Activated T-cell treated with anti-CD3 and anti-CD28 coated beads for 4 hours (primary cell): ENCODE data around the gene CFAP161.

Experiments used
- DNase-seq: peaks from one replicate; pipeline ENCODE4 v3.0.0-alpha.2; 2020

CFAP161 gene

DNA sequence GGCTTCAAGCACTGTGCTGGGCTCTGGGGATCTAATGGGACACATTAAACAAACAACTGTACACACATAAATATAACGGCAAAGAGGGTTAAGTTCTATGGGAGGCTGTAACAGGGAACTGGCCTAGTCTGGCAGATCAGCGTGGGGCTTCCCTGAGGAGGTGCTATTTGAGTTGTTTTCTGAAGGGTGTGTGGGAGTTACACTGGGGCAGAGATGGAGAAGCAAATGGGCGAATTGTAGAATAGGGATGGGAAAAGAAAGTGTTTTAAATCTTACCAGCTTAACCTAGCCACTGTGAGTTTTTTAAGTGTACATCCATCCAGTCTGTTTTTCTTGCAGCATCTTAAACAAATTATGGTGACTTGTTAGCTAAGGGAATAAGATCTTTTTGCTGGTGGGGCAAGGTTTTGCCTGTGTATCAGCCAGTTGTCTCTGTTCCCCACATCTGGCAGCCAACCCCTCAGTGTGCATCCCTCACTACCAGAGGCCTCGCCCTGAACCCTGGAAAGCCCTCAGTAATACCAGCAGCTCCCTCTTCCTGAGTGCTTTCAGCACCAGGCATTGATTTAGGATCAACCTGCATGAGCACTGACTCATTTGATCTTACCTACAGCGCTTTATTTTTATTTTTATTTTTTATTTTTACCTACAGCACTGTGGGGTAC lies 51.7 kb downstream of the CFAP161 start:
- DNase-seq: no peak

DNA sequence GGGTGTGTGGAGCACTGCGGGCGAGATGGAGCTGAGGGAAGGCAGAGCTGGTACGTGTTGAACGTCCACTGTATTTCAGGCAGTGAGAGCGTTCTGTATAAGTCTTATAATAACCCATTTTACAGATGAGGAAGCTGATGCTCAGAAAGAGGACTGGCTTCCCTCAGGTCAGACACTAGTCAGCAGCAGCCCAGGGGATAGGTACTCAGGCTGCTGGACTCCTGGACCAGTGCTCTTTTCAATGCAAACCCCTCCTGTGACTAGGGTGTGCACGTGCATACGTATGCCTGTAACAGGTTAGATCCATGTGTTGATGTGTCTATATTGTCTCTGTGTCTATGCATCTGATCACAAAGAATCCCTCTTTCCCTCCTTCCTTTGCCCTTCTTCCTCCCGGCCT lies 54.3 kb downstream of the CFAP161 start:
- no peak for DNase-seq

DNA sequence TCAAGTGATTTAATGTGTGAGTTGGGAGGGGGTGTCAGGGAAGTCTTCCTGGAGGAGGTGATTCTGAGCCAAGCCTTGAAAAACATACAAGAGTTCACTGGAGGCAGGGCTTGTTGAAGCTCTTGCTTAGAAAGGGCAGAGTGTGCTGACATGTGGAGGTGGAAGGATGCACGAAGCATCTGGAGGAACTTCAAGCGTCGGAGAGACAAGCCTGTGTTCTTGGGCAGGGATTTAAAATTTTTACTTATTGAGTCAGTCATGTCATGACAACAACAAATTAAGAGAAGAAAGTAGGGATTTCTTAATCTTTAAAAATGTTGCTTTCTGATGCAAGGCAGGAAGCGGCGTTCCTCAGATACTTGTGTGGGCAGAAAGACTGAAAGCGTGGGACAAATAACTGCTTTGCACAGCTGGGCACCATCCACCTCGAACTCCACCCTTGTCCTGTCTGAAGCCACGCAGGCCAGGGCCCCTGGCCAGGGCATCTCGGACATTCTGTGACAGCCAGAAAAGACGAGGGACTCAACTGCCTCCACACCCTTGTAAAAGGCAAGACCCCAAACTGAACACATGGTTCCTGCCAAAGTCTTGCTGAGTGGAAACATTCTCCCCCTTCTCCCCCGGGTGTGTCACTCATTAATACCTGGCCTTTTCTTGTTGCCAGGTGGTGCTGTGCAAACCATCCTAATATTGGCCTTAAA lies 55.7 kb downstream of the CFAP161 start:
- DNase-seq: no peak

DNA sequence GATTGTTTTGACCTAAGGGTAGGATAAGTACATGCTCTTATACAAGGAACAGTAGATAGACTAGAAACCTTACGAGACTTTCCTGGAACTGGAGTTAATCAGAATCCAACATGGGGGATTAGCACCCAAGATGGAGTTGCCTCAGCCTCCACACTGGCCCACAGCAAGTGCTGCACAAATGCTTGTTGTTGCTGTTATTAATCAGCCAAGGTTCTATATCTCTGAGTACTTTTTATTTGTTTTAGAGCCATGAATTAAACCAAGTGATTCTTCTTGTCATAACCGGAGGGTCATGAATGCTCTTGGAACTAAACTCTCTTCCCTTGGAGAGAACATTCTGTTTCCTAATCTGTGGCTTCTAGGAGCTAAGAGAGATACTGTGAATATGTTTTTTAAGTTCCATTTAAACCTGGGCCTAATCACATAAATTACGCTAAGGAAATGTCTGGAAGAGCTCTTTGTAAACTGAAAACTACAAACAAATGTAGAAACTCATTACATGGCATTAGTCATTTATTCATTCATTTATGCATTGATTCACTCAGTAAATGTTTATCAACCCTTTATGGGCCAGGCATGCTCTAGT lies 56.9 kb downstream of the CFAP161 start:
- DNase-seq: no peak

DNA sequence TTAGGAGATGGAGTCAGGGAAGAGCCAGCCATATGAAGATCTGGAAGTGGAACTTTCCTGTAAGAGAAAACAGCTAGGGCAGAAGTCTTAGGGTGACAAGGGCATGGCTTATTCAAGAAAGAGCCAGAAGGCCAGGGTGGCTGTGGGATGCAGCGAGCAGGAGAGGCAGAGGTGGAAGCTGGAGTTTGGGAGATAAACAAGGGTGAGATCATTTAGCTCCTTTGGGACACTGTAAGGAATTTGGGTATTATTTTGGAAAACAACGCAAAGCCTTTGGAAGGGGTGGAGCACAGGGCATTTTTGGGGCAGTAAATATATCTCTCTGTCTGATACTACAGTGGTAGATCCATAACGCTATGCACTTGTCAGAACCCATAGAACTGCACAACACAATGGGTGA lies 57.6 kb downstream of the CFAP161 start:
- DNase-seq: no peak

DNA sequence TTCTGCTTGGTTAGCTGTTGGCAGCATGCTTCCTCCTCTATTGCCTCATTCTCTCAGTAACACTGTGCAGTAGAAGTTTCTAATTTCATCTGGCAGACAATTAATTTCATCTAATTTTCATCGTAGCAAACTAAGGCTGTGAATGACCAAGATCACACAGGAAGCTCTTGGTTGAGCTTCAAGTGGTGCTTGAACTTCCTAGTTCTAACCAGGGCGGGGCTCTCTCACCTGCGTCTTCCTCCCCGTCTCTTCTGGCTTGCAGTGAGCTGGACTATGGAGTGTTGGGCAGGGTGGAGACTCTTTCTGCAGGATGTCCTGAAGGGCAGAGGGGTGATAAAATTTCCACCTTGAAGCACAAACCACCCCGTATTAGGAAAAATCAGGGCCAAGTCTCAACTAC lies 60.7 kb downstream of the CFAP161 start:
- no peak for DNase-seq

DNA sequence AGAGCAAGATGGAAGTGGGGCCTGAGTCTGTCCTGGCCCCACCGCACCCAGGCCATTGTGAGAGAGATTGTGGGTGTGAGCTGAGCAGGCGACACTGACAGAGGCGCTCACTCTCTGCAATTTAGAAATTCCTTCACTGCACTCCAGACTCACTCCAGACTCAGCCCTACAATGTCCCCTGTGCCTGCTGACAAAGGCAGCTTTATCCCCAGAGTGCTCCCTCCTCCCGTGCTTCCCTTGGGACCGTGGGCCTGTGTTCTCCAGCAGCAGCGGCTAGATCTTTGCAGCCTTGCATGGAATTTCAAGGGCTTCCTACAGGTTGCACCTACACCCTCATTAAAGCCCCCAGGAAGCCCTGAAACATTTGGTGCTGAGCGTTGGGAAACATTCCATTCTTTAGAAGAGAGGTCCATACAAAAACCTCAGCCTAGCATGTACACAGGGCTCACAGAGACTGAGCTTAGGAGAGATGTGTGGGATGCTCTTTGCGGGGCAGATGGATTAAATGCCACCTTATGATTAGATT lies 61.3 kb downstream of the CFAP161 start:
- DNase-seq: no peak

DNA sequence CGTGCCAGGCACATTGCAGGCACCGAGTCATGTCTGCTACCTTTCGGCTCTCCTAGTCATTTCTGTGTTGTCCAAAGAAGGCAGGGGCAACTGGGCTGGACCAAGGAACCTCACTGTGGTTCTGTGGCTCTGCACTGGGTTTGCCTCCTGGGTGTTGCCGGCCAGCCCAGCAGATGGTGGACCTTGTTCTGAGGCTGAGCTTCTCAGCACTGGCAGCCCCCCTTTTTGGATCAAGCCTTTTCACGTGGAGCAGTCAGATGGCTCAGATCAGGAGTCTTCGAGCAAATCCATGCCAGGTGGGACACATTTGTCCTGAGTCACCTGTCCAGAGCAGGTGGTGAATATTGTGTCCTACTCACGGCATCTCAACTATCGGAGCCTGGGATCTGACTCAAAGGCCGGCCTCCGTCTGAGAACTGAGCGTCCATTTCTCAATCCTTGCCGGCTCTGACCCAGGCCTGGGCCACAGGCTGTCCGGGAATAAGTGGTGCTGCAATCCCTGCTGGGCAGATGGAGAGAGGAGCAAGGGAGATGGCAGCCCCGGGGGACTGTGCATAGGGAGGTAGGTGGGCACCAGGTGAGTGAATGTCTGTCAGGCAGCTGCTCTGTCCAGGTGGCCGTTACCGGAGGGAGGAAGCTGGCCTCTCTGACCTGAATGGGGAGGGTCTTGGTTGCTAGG lies 62.6 kb downstream of the CFAP161 start, which contains the start of gene IL16:
TSS of gene IL16 (plus strand) at position 304 of the 679 bp plus-strand sequence. CDS start 28,521 bp downstream, outside the sequence.
- DNase-seq: no peak

DNA sequence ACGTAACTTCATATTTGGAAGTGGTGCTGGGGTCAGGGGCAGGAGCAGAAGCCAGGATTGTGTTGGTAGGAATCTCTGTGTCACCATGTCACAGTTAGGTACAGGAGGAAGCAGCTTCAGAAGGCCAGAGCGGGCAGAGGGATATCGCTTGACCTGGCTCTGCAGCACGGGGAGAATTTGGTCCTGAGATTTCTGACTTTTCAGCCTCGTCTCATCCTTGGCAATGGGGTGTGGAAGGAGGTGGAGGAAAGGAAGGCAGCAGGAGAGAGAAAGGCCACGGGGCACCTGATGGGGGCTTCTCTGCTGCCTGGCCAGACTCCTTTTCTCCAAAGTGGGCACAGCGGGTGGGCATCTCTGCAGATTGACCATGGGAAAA lies 63.2 kb downstream of the CFAP161 start:
- DNase-seq: no peak

DNA sequence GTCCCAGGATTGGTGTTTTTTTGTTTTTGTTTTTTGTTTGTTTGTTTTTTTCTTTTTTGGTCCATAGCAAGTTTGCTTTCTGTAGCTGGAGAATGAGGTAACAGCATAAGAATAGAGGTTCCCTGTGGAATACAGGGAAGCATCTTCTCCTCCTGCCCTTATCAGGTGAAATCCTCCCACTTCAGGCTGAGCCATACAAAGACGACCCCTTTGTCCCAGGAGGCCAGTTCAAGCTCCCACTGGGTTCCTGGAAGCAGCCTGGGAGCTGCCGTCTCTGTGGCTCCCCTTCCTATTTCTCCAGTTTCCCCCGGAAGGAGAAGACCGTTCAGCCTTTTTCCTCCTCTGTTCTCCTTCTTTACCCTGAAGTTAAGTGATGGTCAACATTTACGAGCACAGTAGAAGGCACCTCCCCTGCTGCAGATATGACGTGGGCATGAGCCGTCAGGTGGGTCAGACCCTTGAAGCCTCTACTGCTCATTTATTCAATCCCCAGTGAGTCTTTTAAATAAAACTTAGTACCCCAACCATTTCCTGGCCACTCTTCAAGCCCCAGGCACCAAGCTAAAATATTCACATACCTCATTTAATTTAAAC lies 63.7 kb downstream of the CFAP161 start:
- no peak for DNase-seq
